Measurements from ENCODE around the gene SPP1. TPM values are rescaled to one million over a fixed set of nuclear protein-coding genes. Genes with fewer than 3 reads are reported as not detected.

The SPP1 gene
- total RNA-seq (ENCODE audit: unreplicated experiment) = 1.1 TPM
- long read RNA-seq, partial matches to known transcripts = 0 of 1 reads
- long read RNA-seq, other reads (novel, unspliced or antisense) = 0 of 1 reads

DNA sequence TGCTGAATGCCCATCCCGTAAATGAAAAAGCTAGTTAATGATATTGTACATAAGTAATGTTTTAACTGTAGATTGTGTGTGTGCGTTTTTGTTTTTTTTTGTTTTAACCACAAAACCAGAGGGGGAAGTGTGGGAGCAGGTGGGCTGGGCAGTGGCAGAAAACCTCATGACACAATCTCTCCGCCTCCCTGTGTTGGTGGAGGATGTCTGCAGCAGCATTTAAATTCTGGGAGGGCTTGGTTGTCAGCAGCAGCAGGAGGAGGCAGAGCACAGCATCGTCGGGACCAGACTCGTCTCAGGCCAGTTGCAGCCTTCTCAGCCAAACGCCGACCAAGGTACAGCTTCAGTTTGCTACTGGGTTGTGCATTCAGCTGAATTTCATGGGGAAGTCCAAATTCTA lies at the start of gene SPP1:
Gene SPP1 (plus strand): TSS at position 249 of the 400 bp plus-strand sequence. CDS start 1,182 bp downstream, outside the sequence.
- Mint-ChIP-seq H3K9me3 (ENCODE audit: unreplicated experiment) (no peaks in the 10 kb centered on the region), H3K36me3 (ENCODE audit: unreplicated experiment) (no peaks in the 10 kb centered on the region), H3K27me3 (ENCODE audit: unreplicated experiment) (no peaks in the 10 kb centered on the region), H3K27ac (ENCODE audit: unreplicated experiment) (peak within 1 kb of the TSS; percentile 30), H3K4me1 (ENCODE audit: low read depth, unreplicated experiment) (peaks cover 8% of the 10 kb centered on the region), H3K4me3 (ENCODE audit: unreplicated experiment) (peak within 1 kb of the TSS; percentile 53)
- DNase-seq = peak; percentile 51
- TF ChIP-seq, protein P1, sequence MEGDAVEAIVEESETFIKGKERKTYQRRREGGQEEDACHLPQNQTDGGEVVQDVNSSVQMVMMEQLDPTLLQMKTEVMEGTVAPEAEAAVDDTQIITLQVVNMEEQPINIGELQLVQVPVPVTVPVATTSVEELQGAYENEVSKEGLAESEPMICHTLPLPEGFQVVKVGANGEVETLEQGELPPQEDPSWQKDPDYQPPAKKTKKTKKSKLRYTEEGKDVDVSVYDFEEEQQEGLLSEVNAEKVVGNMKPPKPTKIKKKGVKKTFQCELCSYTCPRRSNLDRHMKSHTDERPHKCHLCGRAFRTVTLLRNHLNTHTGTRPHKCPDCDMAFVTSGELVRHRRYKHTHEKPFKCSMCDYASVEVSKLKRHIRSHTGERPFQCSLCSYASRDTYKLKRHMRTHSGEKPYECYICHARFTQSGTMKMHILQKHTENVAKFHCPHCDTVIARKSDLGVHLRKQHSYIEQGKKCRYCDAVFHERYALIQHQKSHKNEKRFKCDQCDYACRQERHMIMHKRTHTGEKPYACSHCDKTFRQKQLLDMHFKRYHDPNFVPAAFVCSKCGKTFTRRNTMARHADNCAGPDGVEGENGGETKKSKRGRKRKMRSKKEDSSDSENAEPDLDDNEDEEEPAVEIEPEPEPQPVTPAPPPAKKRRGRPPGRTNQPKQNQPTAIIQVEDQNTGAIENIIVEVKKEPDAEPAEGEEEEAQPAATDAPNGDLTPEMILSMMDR (IDR thresholded peaks at IDR 0.05; ENCODE audit: partially characterized antibody, unreplicated experiment) = no peak

DNA sequence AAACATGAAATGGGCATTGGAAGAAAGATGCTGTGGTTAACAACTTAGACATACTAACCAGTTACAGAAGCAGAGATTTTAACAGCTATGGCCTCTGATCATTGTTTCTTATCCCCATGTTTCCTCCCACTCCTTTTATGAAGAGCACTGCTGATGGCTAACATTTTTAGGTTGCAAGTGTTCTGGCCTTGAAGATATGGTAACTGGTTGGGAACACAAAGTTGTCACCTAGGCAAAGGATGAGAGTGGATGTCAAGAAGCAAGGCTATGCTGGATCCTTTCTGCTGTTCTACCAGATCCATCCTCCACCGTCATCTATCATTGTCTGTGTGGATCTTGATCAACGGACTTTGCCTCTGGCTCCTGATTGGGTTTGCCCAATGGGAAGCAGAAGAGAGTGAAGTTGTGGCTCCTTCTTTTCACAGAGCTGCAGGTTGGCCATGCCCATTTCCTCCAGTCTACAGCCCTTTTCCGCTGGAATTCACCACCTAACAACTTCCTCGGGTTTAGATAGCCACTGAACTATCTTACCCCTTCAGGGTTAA lies 48.9 kb upstream of the SPP1 start:
- peaks cover 2% of the 10 kb centered on the region for H3K27me3 Mint-ChIP-seq (ENCODE audit: unreplicated experiment)
- no peak overlapping the region for H3K4me3 Mint-ChIP-seq (ENCODE audit: unreplicated experiment)
- no peaks in the 10 kb centered on the region for H3K36me3 Mint-ChIP-seq (ENCODE audit: unreplicated experiment)

DNA sequence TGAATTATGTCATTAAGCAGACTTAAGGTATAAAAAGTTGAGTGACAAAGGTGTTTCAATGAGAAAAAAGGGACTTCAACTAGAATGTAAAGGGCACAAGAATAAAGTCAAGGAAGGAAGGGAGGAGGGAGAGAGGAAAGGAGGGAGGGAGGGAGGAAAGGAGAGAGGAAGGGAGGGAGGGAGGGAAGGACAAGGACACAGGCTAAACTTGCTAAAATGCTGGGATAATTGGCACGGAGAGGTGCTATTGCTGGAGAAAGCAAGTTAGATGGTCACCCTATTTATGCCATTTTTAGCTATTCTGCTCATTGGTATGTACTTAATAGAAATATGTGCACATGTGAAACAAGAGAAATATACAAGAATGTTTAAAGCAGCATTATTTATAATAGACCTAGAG lies 44.9 kb upstream of the SPP1 start:
- Mint-ChIP-seq H3K27me3 (ENCODE audit: unreplicated experiment) (no peaks in the 10 kb centered on the region), H3K4me1 (ENCODE audit: low read depth, unreplicated experiment) (no peaks in the 10 kb centered on the region), H3K27ac (ENCODE audit: unreplicated experiment) (no peak overlapping the region), H3K9me3 (ENCODE audit: unreplicated experiment) (peaks cover 2% of the 10 kb centered on the region), H3K36me3 (ENCODE audit: unreplicated experiment) (no peaks in the 10 kb centered on the region), H3K4me3 (ENCODE audit: unreplicated experiment) (no peak overlapping the region)
- DNase-seq = no peak
- TF ChIP-seq, protein P1 (IDR thresholded peaks at IDR 0.05; ENCODE audit: partially characterized antibody, unreplicated experiment) = no peak

More for the DNA sequence above, 48.9 kb upstream of the SPP1 start:
- peaks cover 2% of the 10 kb centered on the region for H3K9me3 Mint-ChIP-seq (ENCODE audit: unreplicated experiment)
- H3K27ac Mint-ChIP-seq (ENCODE audit: unreplicated experiment) = no peak overlapping the region
- TF ChIP-seq, protein P1 (IDR thresholded peaks at IDR 0.05; ENCODE audit: partially characterized antibody, unreplicated experiment) = no peak
- H3K4me1 Mint-ChIP-seq (ENCODE audit: low read depth, unreplicated experiment) = peaks cover 14% of the 10 kb centered on the region
- DNase-seq = no peak

DNA sequence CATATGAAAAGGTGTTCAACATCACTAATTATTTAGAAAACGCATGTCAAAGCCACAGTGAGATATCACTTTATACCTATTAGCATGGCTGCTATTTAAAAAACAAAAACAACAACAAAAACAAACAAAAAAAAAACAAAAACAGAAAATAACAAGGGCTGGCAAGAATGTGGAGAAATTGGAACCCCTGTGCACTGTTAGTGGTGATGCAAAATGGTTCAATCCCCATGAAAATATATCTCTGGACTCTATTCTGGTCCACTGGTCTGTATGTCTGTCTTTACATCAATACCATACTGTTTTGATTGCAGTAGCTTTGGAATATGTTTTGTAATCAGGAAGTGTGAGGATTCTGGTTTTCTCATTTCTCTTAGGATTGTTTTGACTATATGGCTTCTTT lies 43.6 kb upstream of the SPP1 start:
- Mint-ChIP-seq H3K27ac (ENCODE audit: unreplicated experiment) (no peak overlapping the region), H3K4me1 (ENCODE audit: low read depth, unreplicated experiment) (no peaks in the 10 kb centered on the region), H3K27me3 (ENCODE audit: unreplicated experiment) (no peaks in the 10 kb centered on the region), H3K9me3 (ENCODE audit: unreplicated experiment) (peaks cover 2% of the 10 kb centered on the region), H3K4me3 (ENCODE audit: unreplicated experiment) (no peak overlapping the region), H3K36me3 (ENCODE audit: unreplicated experiment) (no peaks in the 10 kb centered on the region)
- TF ChIP-seq, protein P1 (IDR thresholded peaks at IDR 0.05; ENCODE audit: partially characterized antibody, unreplicated experiment) = no peak
- no peak for DNase-seq

GRCh38 chr4:87932718-87933141 lies 42.8 kb upstream of the SPP1 start:
- no peak overlapping the region for H3K4me3 Mint-ChIP-seq (ENCODE audit: unreplicated experiment)
- peaks cover 2% of the 10 kb centered on the region for H3K9me3 Mint-ChIP-seq (ENCODE audit: unreplicated experiment)
- H3K27ac Mint-ChIP-seq (ENCODE audit: unreplicated experiment) = no peak overlapping the region
- H3K4me1 Mint-ChIP-seq (ENCODE audit: low read depth, unreplicated experiment) = no peaks in the 10 kb centered on the region
- H3K27me3 Mint-ChIP-seq (ENCODE audit: unreplicated experiment) = no peaks in the 10 kb centered on the region
- H3K36me3 Mint-ChIP-seq (ENCODE audit: unreplicated experiment) = no peaks in the 10 kb centered on the region
- no peak for DNase-seq
- TF ChIP-seq, protein P1 (IDR thresholded peaks at IDR 0.05; ENCODE audit: partially characterized antibody, unreplicated experiment) = no peak
